PFSK-1 (cell line): Measurements from ENCODE around the gene CHST15.

Source experiments
- SIN3A ChIP-seq: IDR thresholded peaks from 2 replicates; pipeline ENCODE4 v1.6.1; 2012; ENCODE audit warnings: mild to moderate bottlenecking, low read length, moderate library complexity, borderline replicate concordance; ENCODE audit not compliant: insufficient read depth
- TAF1 ChIP-seq: IDR thresholded peaks from 2 replicates; pipeline ENCODE4 v1.6.1; 2012; ENCODE audit warnings: low read length, control low read depth, borderline replicate concordance; ENCODE audit not compliant: insufficient read depth

DNA sequence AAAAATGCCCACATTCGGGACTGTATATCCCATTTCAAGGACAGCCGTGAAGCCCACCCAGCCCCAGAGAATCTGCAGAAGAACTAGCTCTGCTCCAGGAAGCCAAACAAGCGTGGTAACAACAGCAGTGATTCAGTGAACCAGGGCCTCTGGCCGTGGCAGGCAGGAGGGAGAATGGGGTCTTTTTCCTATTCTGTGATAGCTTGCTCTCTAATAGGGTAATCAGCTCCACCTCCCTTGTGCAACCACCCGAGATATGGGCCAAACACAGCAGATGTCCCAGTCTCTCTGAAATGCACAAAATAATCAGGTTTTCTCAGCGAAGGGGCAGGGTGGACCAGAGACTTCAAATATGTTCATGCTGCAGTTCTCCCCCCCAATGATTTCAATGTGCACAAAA, 35.8 kb downstream of the CHST15 start:
- TF ChIP-seq TAF1, result no peak
- no peak for TF ChIP-seq SIN3A
